Mucosa of stomach (tissue), 1 donor: ENCODE results near the gene RNF123.

ENCODE experiments used
- H3K27me3 ChIP-seq: one replicate; pipeline ENCODE4 v1.7.0; 2013; ENCODE audit warnings: mild to moderate bottlenecking, low read length; ENCODE audit not compliant: control insufficient read depth, insufficient read depth
- H3K36me3 ChIP-seq: one replicate; pipeline ENCODE4 v1.7.0; 2013; ENCODE audit warnings: low read length; ENCODE audit not compliant: control insufficient read depth, insufficient read depth
- H3K4me1 ChIP-seq: one replicate; pipeline ENCODE4 v1.7.0; 2013; ENCODE audit warnings: mild to moderate bottlenecking, low read length; ENCODE audit not compliant: control insufficient read depth, insufficient read depth
- H3K4me3 ChIP-seq: one replicate; pipeline ENCODE4 v1.7.0; 2013; ENCODE audit warnings: low read length
- H3K9ac ChIP-seq: one replicate; pipeline ENCODE4 v1.7.0; 2013; ENCODE audit warnings: mild to moderate bottlenecking, low read length, moderate library complexity
- H3K9me3 ChIP-seq: one replicate; pipeline ENCODE4 v1.7.0; 2013; ENCODE audit warnings: mild to moderate bottlenecking, low read length, moderate library complexity; ENCODE audit not compliant: control insufficient read depth
- donor health status: Pancreatic carcinoma.

Gene RNF123

GRCh38 chr3:49652218-49652902 is 37.0 kb upstream of the RNF123 start:
- Histone ChIP-seq H3K4me1 (no peaks in the 10 kb centered on the region), H3K9ac (no peak overlapping the region), H3K36me3 (no peaks in the 10 kb centered on the region)

GRCh38 chr3:49652903-49653415 is 36.4 kb upstream of the RNF123 start:
- no peaks in the 10 kb centered on the region for H3K27me3 ChIP-seq
- no peaks in the 10 kb centered on the region for H3K36me3 ChIP-seq
- no peak overlapping the region for H3K9ac ChIP-seq
- no peaks in the 10 kb centered on the region for H3K9me3 ChIP-seq
- H3K4me1 ChIP-seq = no peaks in the 10 kb centered on the region
- no peak overlapping the region for H3K4me3 ChIP-seq

More at GRCh38 chr3:49652218-49652902, 37.0 kb upstream of the RNF123 start:
- Histone ChIP-seq H3K4me3 (no peak overlapping the region), H3K27me3 (no peaks in the 10 kb centered on the region), H3K9me3 (no peaks in the 10 kb centered on the region)

GRCh38 chr3:49653621-49654020 is 35.7 kb upstream of the RNF123 start:
- H3K4me1 ChIP-seq = no peaks in the 10 kb centered on the region
- H3K9me3 ChIP-seq = no peaks in the 10 kb centered on the region
- H3K4me3 ChIP-seq = no peak overlapping the region
- H3K9ac ChIP-seq = no peak overlapping the region
- no peaks in the 10 kb centered on the region for H3K27me3 ChIP-seq
- H3K36me3 ChIP-seq = no peaks in the 10 kb centered on the region

- Histone ChIP-seq H3K4me1 (no peaks in the 10 kb centered on the region), H3K4me3 (no peak overlapping the region), H3K36me3 (no peaks in the 10 kb centered on the region), H3K27me3 (no peaks in the 10 kb centered on the region), H3K9ac (no peak overlapping the region), H3K9me3 (no peaks in the 10 kb centered on the region)
Observed at GRCh38 chr3:49654176-49654825, 35.1 kb upstream of the RNF123 start.

GRCh38 chr3:49654955-49655556 is 34.3 kb upstream of the RNF123 start:
- no peaks in the 10 kb centered on the region for H3K9me3 ChIP-seq
- no peaks in the 10 kb centered on the region for H3K27me3 ChIP-seq
- H3K4me3 ChIP-seq = no peak overlapping the region
- no peaks in the 10 kb centered on the region for H3K36me3 ChIP-seq
- H3K4me1 ChIP-seq = no peaks in the 10 kb centered on the region
- no peak overlapping the region for H3K9ac ChIP-seq

GRCh38 chr3:49655731-49656285 is 33.5 kb upstream of the RNF123 start:
- H3K4me1 ChIP-seq = no peaks in the 10 kb centered on the region
- no peaks in the 10 kb centered on the region for H3K36me3 ChIP-seq
- H3K4me3 ChIP-seq = no peak overlapping the region
- no peak overlapping the region for H3K9ac ChIP-seq
- H3K9me3 ChIP-seq = no peaks in the 10 kb centered on the region
- H3K27me3 ChIP-seq = no peaks in the 10 kb centered on the region

- Histone ChIP-seq H3K4me1 (no peaks in the 10 kb centered on the region), H3K36me3 (no peaks in the 10 kb centered on the region), H3K27me3 (no peaks in the 10 kb centered on the region), H3K9ac (no peak overlapping the region), H3K9me3 (no peaks in the 10 kb centered on the region), H3K4me3 (no peak overlapping the region)
Observed at GRCh38 chr3:49656541-49657112, 32.7 kb upstream of the RNF123 start.

- no peak overlapping the region for H3K4me3 ChIP-seq
Observed at GRCh38 chr3:49657208-49657915, 32.0 kb upstream of the RNF123 start.

GRCh38 chr3:49658711-49659110 is 30.6 kb upstream of the RNF123 start:
- Histone ChIP-seq H3K4me3 (no peak overlapping the region), H3K36me3 (no peaks in the 10 kb centered on the region), H3K4me1 (no peaks in the 10 kb centered on the region), H3K9me3 (no peaks in the 10 kb centered on the region), H3K9ac (no peak overlapping the region), H3K27me3 (no peaks in the 10 kb centered on the region)

More at GRCh38 chr3:49657208-49657915, 32.0 kb upstream of the RNF123 start:
- Histone ChIP-seq H3K9me3 (no peaks in the 10 kb centered on the region), H3K36me3 (no peaks in the 10 kb centered on the region), H3K4me1 (no peaks in the 10 kb centered on the region), H3K9ac (no peak overlapping the region), H3K27me3 (no peaks in the 10 kb centered on the region)

- Histone ChIP-seq H3K9me3 (no peaks in the 10 kb centered on the region), H3K4me3 (no peak overlapping the region), H3K36me3 (no peaks in the 10 kb centered on the region), H3K4me1 (no peaks in the 10 kb centered on the region), H3K9ac (no peak overlapping the region), H3K27me3 (no peaks in the 10 kb centered on the region)
Observed at GRCh38 chr3:49659756-49660155, 29.6 kb upstream of the RNF123 start.

- no peaks in the 10 kb centered on the region for H3K36me3 ChIP-seq
- no peak overlapping the region for H3K4me3 ChIP-seq
- no peak overlapping the region for H3K9ac ChIP-seq
- H3K9me3 ChIP-seq = no peaks in the 10 kb centered on the region
- H3K27me3 ChIP-seq = no peaks in the 10 kb centered on the region
- H3K4me1 ChIP-seq = peaks cover 9% of the 10 kb centered on the region
Observed at GRCh38 chr3:49661281-49661680, 28.1 kb upstream of the RNF123 start.
